CD14-positive monocyte (primary cell): Measurements from ENCODE around the gene NXF3. TPM values are rescaled to one million over a fixed set of nuclear protein-coding genes. Genes with fewer than 3 reads are reported as not detected.

Experiments used
- DNase-seq, 3 donors: peaks; one replicate each; pipeline ENCODE4 v3.0.0-alpha.2; 2011 to 2022
- H2AFZ ChIP-seq: 2 replicates; pipeline ENCODE4 v1.6.0; 2012; ENCODE audit warnings: mild to moderate bottlenecking, low read depth, low read length, inconsistent platforms; ENCODE audit not compliant: insufficient read depth, poor library complexity, severe bottlenecking
- H3K27ac ChIP-seq, 2 donors: 1 replicate in 1 of 2; 2 replicates in 1 of 2; pipeline ENCODE4 v1.5.1; 2012 to 2013; ENCODE audit warnings: low read length in 2 of 2, control low read depth in 1 of 2, inconsistent platforms in 1 of 2, low read depth in 1 of 2, mild to moderate bottlenecking in 1 of 2
- H3K27me3 ChIP-seq, 2 donors: one replicate each; pipeline versions ENCODE4 v1.6.0 to v1.6.1; 2011 to 2013; ENCODE audit warnings: low read length in 2 of 2; ENCODE audit not compliant: control insufficient read depth in 2 of 2, insufficient read depth in 2 of 2
- H3K36me3 ChIP-seq, 2 donors: replicated peaks in 1 of 2; 1 replicate in 1 of 2; 2 replicates in 1 of 2; pipeline versions ENCODE4 v1.5.1 to v1.6.1; 2012 to 2013; ENCODE audit warnings: low read length in 2 of 2, control low read depth in 1 of 2, inconsistent platforms in 1 of 2, mild to moderate bottlenecking in 1 of 2; ENCODE audit not compliant: insufficient read depth in 2 of 2, control insufficient read depth in 1 of 2
- H3K4me1 ChIP-seq, 2 donors: 1 replicate in 1 of 2; 2 replicates in 1 of 2; pipeline versions ENCODE4 v1.5.1 to v1.6.1; 2012 to 2013; ENCODE audit warnings: low read length in 2 of 2, control low read depth in 1 of 2, inconsistent platforms in 1 of 2, mild to moderate bottlenecking in 1 of 2, moderate library complexity in 1 of 2; ENCODE audit not compliant: insufficient read depth in 2 of 2, control insufficient read depth in 1 of 2
- H3K4me2 ChIP-seq: replicated peaks from 2 replicates; pipeline ENCODE3; 2012; ENCODE audit warnings: low read length, moderate library complexity, mild to moderate bottlenecking; ENCODE audit not compliant: poor library complexity, severe bottlenecking; ENCODE audit errors: extremely low read depth
- H3K4me3 ChIP-seq, 3 experiments: fragments of 200-600 bp in 1 of 3; sonication (generic) in 1 of 3; replicated peaks in 1 of 3; 1 replicate in 2 of 3; 2 replicates in 1 of 3; pipeline ENCODE4 v1.5.1; 2011 to 2013; ENCODE audit warnings: low read length in 3 of 3, mild to moderate bottlenecking in 3 of 3, control low read depth in 2 of 3, low read depth in 2 of 3, inconsistent platforms in 1 of 3, moderate library complexity in 1 of 3
- H3K79me2 ChIP-seq: 2 replicates; pipeline ENCODE4 v1.6.0; 2012; ENCODE audit warnings: mild to moderate bottlenecking, control low read depth, inconsistent platforms, low read length, moderate library complexity; ENCODE audit not compliant: insufficient read depth
- H3K9ac ChIP-seq: 2 replicates; pipeline ENCODE4 v1.6.0; 2017; ENCODE audit warnings: low read length, mild to moderate bottlenecking; ENCODE audit not compliant: insufficient read depth, poor library complexity, severe bottlenecking
- H3K9me3 ChIP-seq, 2 donors: replicated peaks in 1 of 2; 1 replicate in 1 of 2; 2 replicates in 1 of 2; pipeline versions ENCODE4 v1.5.1 to v1.6.1; 2012 to 2013; ENCODE audit warnings: low read length in 2 of 2, control low read depth in 1 of 2; ENCODE audit not compliant: control insufficient read depth in 1 of 2, insufficient read depth in 1 of 2
- H4K20me1 ChIP-seq: 2 replicates; pipeline ENCODE4 v1.6.0; 2012; ENCODE audit warnings: mild to moderate bottlenecking, low read length, control low read depth, moderate library complexity; ENCODE audit not compliant: insufficient read depth
- H3K27ac Mint-ChIP-seq, 7 donors: one replicate each; pipeline ENCODE4 v1.8.0; 2020; ENCODE audit warnings: mild to moderate bottlenecking in 7 of 7, mixed read lengths in 7 of 7, moderate library complexity in 6 of 7, inconsistent platforms in 2 of 7
- H3K27me3 Mint-ChIP-seq, 3 donors: one replicate each; pipeline ENCODE4 v1.8.0; 2021 to 2022; ENCODE audit warnings: low read depth in 3 of 3, mild to moderate bottlenecking in 3 of 3, mixed read lengths in 3 of 3, moderate library complexity in 3 of 3, inconsistent platforms in 1 of 3
- H3K36me3 Mint-ChIP-seq, 2 donors: one replicate each; pipeline ENCODE4 v1.8.0; 2020; ENCODE audit warnings: mixed read lengths in 2 of 2, inconsistent platforms in 1 of 2, mild to moderate bottlenecking in 1 of 2
- H3K4me1 Mint-ChIP-seq: one replicate; pipeline ENCODE4 v1.8.0; 2020; ENCODE audit warnings: mild to moderate bottlenecking, mixed read lengths
- H3K4me3 Mint-ChIP-seq, 2 donors: one replicate each; pipeline ENCODE4 v1.8.0; 2020; ENCODE audit warnings: mild to moderate bottlenecking in 2 of 2, mixed read lengths in 2 of 2, moderate library complexity in 1 of 2
- H3K9me3 Mint-ChIP-seq, 7 donors: one replicate each; pipeline ENCODE4 v1.8.0; 2020 to 2022; ENCODE audit warnings: mixed read lengths in 7 of 7, mild to moderate bottlenecking in 6 of 7, moderate library complexity in 6 of 7, inconsistent platforms in 2 of 7
- WGBS: methylation state at CpG from one replicate; pipeline ENCODE4 v1.1.5; 2013; ENCODE audit warnings: missing lambda C conversion rate; ENCODE audit not compliant: insufficient coverage; 5-methylcytosine and 5-hydroxymethylcytosine counted together
- intact Hi-C, 2 donors: fragments of 100-400 bp; cut with micrococcal nuclease; formaldehyde crosslinking; loops; one replicate each; pipeline versions ENCODE4 v1.15.0 to v1.15.1; 2023
- polyA plus RNA-seq, 3 donors: library from polyadenylated mRNA; depleted of rRNA in 1 of 3; unstranded in 2 of 3; stranded (reverse) in 1 of 3; fragments of 300-500 nt in 2 of 3; fragments of >200 nt in 1 of 3; fragmentation: Illumina TruSeq in 2 of 3; gene quantifications; 1 replicate in 2 of 3; 2 replicates in 1 of 3; pipeline ENCODE4 v1.2.3, GENCODE V29; 2012 to 2021
- TF ChIP-seq, protein P1 (sequence below): fragments of 200-600 bp; IDR thresholded peaks from one replicate; pipeline ENCODE4 v1.8.0; 2022; ENCODE audit warnings: antibody characterized with exemption, mild to moderate bottlenecking

Gene NXF3
- polyA plus RNA-seq, 3 donors = not detected

DNA sequence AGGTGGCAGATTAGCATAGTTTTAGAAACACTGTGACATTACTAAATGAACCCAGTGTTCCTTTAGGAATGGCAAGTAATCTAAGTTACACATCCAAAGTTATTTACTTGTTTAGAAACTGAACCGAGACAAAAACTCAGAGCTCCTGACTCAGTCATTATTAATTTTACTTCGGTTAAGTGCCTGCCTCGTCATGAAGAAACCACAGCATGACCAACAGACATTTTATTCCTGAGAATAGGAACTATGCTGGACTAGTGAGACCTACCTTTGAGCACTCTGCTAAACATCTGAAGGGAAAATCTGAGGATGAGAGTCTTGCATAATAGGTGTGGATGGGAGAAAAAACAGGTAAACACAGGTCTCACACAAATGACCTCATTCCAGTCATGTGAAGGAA, 31.5 kb downstream of the NXF3 start:
- TF ChIP-seq, protein P1, sequence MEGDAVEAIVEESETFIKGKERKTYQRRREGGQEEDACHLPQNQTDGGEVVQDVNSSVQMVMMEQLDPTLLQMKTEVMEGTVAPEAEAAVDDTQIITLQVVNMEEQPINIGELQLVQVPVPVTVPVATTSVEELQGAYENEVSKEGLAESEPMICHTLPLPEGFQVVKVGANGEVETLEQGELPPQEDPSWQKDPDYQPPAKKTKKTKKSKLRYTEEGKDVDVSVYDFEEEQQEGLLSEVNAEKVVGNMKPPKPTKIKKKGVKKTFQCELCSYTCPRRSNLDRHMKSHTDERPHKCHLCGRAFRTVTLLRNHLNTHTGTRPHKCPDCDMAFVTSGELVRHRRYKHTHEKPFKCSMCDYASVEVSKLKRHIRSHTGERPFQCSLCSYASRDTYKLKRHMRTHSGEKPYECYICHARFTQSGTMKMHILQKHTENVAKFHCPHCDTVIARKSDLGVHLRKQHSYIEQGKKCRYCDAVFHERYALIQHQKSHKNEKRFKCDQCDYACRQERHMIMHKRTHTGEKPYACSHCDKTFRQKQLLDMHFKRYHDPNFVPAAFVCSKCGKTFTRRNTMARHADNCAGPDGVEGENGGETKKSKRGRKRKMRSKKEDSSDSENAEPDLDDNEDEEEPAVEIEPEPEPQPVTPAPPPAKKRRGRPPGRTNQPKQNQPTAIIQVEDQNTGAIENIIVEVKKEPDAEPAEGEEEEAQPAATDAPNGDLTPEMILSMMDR = no peak
- H3K27me3 Mint-ChIP-seq = peaks cover 0 to 11% (median 7%) of the 10 kb centered on the region in 3 donors
- H3K9me3 Mint-ChIP-seq = peaks cover 0 to 6% (median 2%) of the 10 kb centered on the region in 7 donors
- no peak overlapping the region for H3K4me3 ChIP-seq
- no peaks in the 10 kb centered on the region for H3K9me3 ChIP-seq
- H3K36me3 ChIP-seq = no peaks in the 10 kb centered on the region
- H3K9ac ChIP-seq = no peak overlapping the region
- DNase-seq = no peak
- no peak overlapping the region for H3K4me3 Mint-ChIP-seq
- no peak overlapping the region for H3K4me2 ChIP-seq
- no CpG with 5 or more reads among the region's 3 CpGs for WGBS
- no peaks in the 10 kb centered on the region for H4K20me1 ChIP-seq
- peaks cover 0 to 4% of the 10 kb centered on the region in 2 donors for H3K27me3 ChIP-seq
- intact Hi-C loops = no loop called here
- H3K4me1 Mint-ChIP-seq = peaks cover 5% of the 10 kb centered on the region
- no peaks in the 10 kb centered on the region for H3K79me2 ChIP-seq
- H3K4me1 ChIP-seq = no peaks in the 10 kb centered on the region
- H3K27ac ChIP-seq = no peak overlapping the region
- no peaks in the 10 kb centered on the region for H3K36me3 Mint-ChIP-seq
- no peak overlapping the region for H3K27ac Mint-ChIP-seq
- no peak overlapping the region for H2AFZ ChIP-seq

DNA sequence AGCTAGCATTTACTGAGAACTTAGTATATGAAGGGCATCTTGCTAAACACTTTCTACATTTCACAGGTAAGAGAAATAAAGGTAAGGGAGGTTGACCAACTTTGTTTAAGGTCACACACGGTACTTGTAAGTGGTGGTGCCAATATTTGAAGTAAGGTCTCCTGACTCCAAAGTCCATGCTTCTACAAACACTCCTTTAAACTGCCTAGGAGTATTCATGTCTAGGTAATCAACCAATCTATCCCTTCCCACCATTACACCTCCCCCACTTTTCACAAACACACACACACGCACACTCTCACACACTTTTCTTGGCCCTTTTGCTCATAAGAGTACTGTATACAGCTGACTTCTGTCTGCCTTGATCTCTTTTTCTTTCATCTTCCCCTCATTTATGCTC, 36.0 kb downstream of the NXF3 start:
- H3K9ac ChIP-seq = no peak overlapping the region
- peaks cover 0 to 3% (median 0%) of the 10 kb centered on the region in 7 donors for H3K9me3 Mint-ChIP-seq

More for the DNA sequence above, 36.0 kb downstream of the NXF3 start:
- no peaks in the 10 kb centered on the region for H3K9me3 ChIP-seq
- no peaks in the 10 kb centered on the region for H3K36me3 ChIP-seq
- peaks cover 0 to 2% of the 10 kb centered on the region in 2 donors for H3K27me3 ChIP-seq
- no peaks in the 10 kb centered on the region for H3K79me2 ChIP-seq
- H2AFZ ChIP-seq = no peak overlapping the region
- no peaks in the 10 kb centered on the region for H3K4me1 ChIP-seq
- no peak for DNase-seq
- peaks cover 0 to 1% (median 0%) of the 10 kb centered on the region in 3 donors for H3K27me3 Mint-ChIP-seq
- no peak overlapping the region for H3K4me3 Mint-ChIP-seq
- no peak overlapping the region for H3K27ac Mint-ChIP-seq
- H3K27ac ChIP-seq = no peak overlapping the region
- H3K4me2 ChIP-seq = no peak overlapping the region
- no peak overlapping the region for H3K4me3 ChIP-seq
- no peaks in the 10 kb centered on the region for H3K4me1 Mint-ChIP-seq
- no peaks in the 10 kb centered on the region for H3K36me3 Mint-ChIP-seq
- intact Hi-C loops = no loop called here
- H4K20me1 ChIP-seq = no peaks in the 10 kb centered on the region
- TF ChIP-seq, protein P1 = no peak
- WGBS = 100% methylated on average over 1 of the region's 2 CpGs
